Measurements from ENCODE around the gene GABBR2. TPM values are rescaled to one million over a fixed set of nuclear protein-coding genes. Genes with fewer than 3 reads are reported as not detected.

The GABBR2 gene
- total RNA-seq, 2 experiments from 2014 or later, result not detected

- Histone ChIP-seq H3K9me2 (ENCODE audit: insufficient read depth, low read length) (no peaks in the 10 kb centered on the region), H3K27ac (ENCODE audit: low read depth, low read length, poor library complexity, severe bottlenecking) (no peak overlapping the region), H3K9me3 (ENCODE audit: low read length) (no peaks in the 10 kb centered on the region), H3K4me2 (ENCODE audit: low read length) (no peak overlapping the region), H3K4me3 (ENCODE audit: low read depth, low read length, poor library complexity, severe bottlenecking) (no peak overlapping the region), H3K79me2 (ENCODE audit: insufficient read depth, low read depth, low read length) (no peaks in the 10 kb centered on the region), H3K36me3 (ENCODE audit: insufficient read depth, low read length) (no peaks in the 10 kb centered on the region), H3K4me1 (ENCODE audit: insufficient read depth, low read length, poor library complexity, severe bottlenecking) (no peaks in the 10 kb centered on the region), H4K20me1 (ENCODE audit: insufficient read depth, low read length) (no peaks in the 10 kb centered on the region), H2AFZ (ENCODE audit: low read length) (no peak overlapping the region)
- CTCF ChIA-PET (ENCODE audit: unreplicated experiment), result no interaction called here
- DNase-seq (ENCODE audit: low spot score), result no peak
- POLR2A ChIA-PET, result no interaction called here
- TF ChIP-seq EZH2phosphoT487 (IDR thresholded peaks at IDR 0.05; ENCODE audit: borderline replicate concordance, low read depth, low read length) (no peak), CTCF (conservative IDR thresholded peaks at IDR 0.05; ENCODE audit: low read length) (no peak)
- intact Hi-C loops (cut with micrococcal nuclease; ENCODE audit: unreplicated experiment), result no loop called here
- no TSS peak for BruUV-seq (replicated peaks)
Observed at GRCh38 chr9:98549401-98549800, 159.3 kb downstream of the GABBR2 start.

- ChIA-PET CTCF (ENCODE audit: unreplicated experiment) (no interaction called here), POLR2A (no interaction called here)
- DNase-seq (ENCODE audit: low spot score), result no peak
- Histone ChIP-seq H4K20me1 (ENCODE audit: insufficient read depth, low read length) (no peaks in the 10 kb centered on the region), H3K79me2 (ENCODE audit: insufficient read depth, low read depth, low read length) (no peaks in the 10 kb centered on the region), H3K4me1 (ENCODE audit: insufficient read depth, low read length, poor library complexity, severe bottlenecking) (no peaks in the 10 kb centered on the region), H2AFZ (ENCODE audit: low read length) (no peak overlapping the region), H3K9me2 (ENCODE audit: insufficient read depth, low read length) (no peaks in the 10 kb centered on the region), H3K9me3 (ENCODE audit: low read length) (no peaks in the 10 kb centered on the region), H3K36me3 (ENCODE audit: insufficient read depth, low read length) (no peaks in the 10 kb centered on the region), H3K27ac (ENCODE audit: low read depth, low read length, poor library complexity, severe bottlenecking) (no peak overlapping the region), H3K4me2 (ENCODE audit: low read length) (no peak overlapping the region), H3K4me3 (ENCODE audit: low read depth, low read length, poor library complexity, severe bottlenecking) (no peak overlapping the region)
- intact Hi-C loops (cut with micrococcal nuclease; ENCODE audit: unreplicated experiment), result no loop called here
- BruUV-seq (replicated peaks), result no TSS peak
- no peak for TF ChIP-seq EZH2phosphoT487 (IDR thresholded peaks at IDR 0.05; ENCODE audit: borderline replicate concordance, low read depth, low read length)
- no peak for TF ChIP-seq CTCF (conservative IDR thresholded peaks at IDR 0.05; ENCODE audit: low read length)
Observed at GRCh38 chr9:98547606-98548005, 161.1 kb downstream of the GABBR2 start.

- no peak for DNase-seq (ENCODE audit: low spot score)
- Histone ChIP-seq H3K4me3 (ENCODE audit: low read depth, low read length, poor library complexity, severe bottlenecking) (no peak overlapping the region), H3K79me2 (ENCODE audit: insufficient read depth, low read depth, low read length) (no peaks in the 10 kb centered on the region), H4K20me1 (ENCODE audit: insufficient read depth, low read length) (no peaks in the 10 kb centered on the region), H2AFZ (ENCODE audit: low read length) (no peak overlapping the region), H3K9me2 (ENCODE audit: insufficient read depth, low read length) (no peaks in the 10 kb centered on the region), H3K27ac (ENCODE audit: low read depth, low read length, poor library complexity, severe bottlenecking) (no peak overlapping the region), H3K9me3 (ENCODE audit: low read length) (no peaks in the 10 kb centered on the region), H3K4me2 (ENCODE audit: low read length) (no peak overlapping the region), H3K4me1 (ENCODE audit: insufficient read depth, low read length, poor library complexity, severe bottlenecking) (no peaks in the 10 kb centered on the region), H3K36me3 (ENCODE audit: insufficient read depth, low read length) (no peaks in the 10 kb centered on the region)
- TF ChIP-seq CTCF (conservative IDR thresholded peaks at IDR 0.05; ENCODE audit: low read length) (no peak), EZH2phosphoT487 (IDR thresholded peaks at IDR 0.05; ENCODE audit: borderline replicate concordance, low read depth, low read length) (no peak)
- no TSS peak for BruUV-seq (replicated peaks)
- CTCF ChIA-PET (ENCODE audit: unreplicated experiment), result no interaction called here
- POLR2A ChIA-PET, result no interaction called here
- intact Hi-C loops (cut with micrococcal nuclease; ENCODE audit: unreplicated experiment), result no loop called here
Observed at GRCh38 chr9:98545021-98545420, 163.7 kb downstream of the GABBR2 start.
